HL-60 (cell line): ENCODE measurements around the gene FHIT.

ENCODE experiments used
- DNase-seq, 2 experiments: peaks; one replicate each; pipeline ENCODE4 v3.0.0-alpha.2; 2010 to 2020; ENCODE audit warnings: low read depth in 1 of 2, low spot score in 1 of 2
- H3K27ac ChIP-seq: fragments of 250-450 bp; sonication (Bioruptor Pico); replicated peaks from 2 replicates; pipeline ENCODE4 v1.5.1; 2020; ENCODE audit warnings: mild to moderate bottlenecking, moderate library complexity
- H3K27me3 ChIP-seq: fragments of 250-450 bp; sonication (Bioruptor Pico); 2 replicates; pipeline ENCODE4 v1.5.1; 2021; ENCODE audit warnings: mild to moderate bottlenecking, moderate library complexity; ENCODE audit not compliant: insufficient read depth, poor library complexity, severe bottlenecking
- H3K4me3 ChIP-seq: replicated peaks from 2 replicates; pipeline ENCODE4 v1.5.1; 2011; ENCODE audit warnings: mild to moderate bottlenecking, control low read depth, low read length; ENCODE audit not compliant: insufficient read depth
- GABPA ChIP-seq: IDR thresholded peaks from 2 replicates; pipeline ENCODE4 v1.6.1; 2012; ENCODE audit warnings: low read depth
- POLR2AphosphoS5 ChIP-seq: IDR thresholded peaks from 2 replicates; pipeline ENCODE4 v1.6.1; 2012; ENCODE audit warnings: low read depth
- REST ChIP-seq: IDR thresholded peaks from 2 replicates; pipeline ENCODE4 v1.6.1; 2012; ENCODE audit warnings: low read depth; ENCODE audit not compliant: insufficient replicate concordance
- SPI1 ChIP-seq: IDR thresholded peaks from 2 replicates; pipeline ENCODE4 v1.6.1; 2012; ENCODE audit warnings: low read depth, mild to moderate bottlenecking, borderline replicate concordance
- TF ChIP-seq, protein P1 (sequence below): IDR thresholded peaks from one replicate; pipeline ENCODE4 v1.5.1; 2011; ENCODE audit warnings: low read length, control low read depth, inconsistent platforms; ENCODE audit not compliant: insufficient read depth

Gene FHIT

GRCh38 chr3:61158667-61159066, 92.6 kb downstream of the FHIT start:
- Histone ChIP-seq H3K4me3 (no peak overlapping the region), H3K27ac (no peak overlapping the region), H3K27me3 (no peaks in the 10 kb centered on the region)
- TF ChIP-seq SPI1 (no peak), POLR2AphosphoS5 (no peak), REST (no peak), GABPA (no peak)
- TF ChIP-seq, protein P1, sequence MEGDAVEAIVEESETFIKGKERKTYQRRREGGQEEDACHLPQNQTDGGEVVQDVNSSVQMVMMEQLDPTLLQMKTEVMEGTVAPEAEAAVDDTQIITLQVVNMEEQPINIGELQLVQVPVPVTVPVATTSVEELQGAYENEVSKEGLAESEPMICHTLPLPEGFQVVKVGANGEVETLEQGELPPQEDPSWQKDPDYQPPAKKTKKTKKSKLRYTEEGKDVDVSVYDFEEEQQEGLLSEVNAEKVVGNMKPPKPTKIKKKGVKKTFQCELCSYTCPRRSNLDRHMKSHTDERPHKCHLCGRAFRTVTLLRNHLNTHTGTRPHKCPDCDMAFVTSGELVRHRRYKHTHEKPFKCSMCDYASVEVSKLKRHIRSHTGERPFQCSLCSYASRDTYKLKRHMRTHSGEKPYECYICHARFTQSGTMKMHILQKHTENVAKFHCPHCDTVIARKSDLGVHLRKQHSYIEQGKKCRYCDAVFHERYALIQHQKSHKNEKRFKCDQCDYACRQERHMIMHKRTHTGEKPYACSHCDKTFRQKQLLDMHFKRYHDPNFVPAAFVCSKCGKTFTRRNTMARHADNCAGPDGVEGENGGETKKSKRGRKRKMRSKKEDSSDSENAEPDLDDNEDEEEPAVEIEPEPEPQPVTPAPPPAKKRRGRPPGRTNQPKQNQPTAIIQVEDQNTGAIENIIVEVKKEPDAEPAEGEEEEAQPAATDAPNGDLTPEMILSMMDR, result no peak
- DNase-seq, result no peak

GRCh38 chr3:61158216-61158615, 93.0 kb downstream of the FHIT start:
- Histone ChIP-seq H3K27me3 (no peaks in the 10 kb centered on the region), H3K27ac (no peak overlapping the region), H3K4me3 (no peak overlapping the region)
- DNase-seq, result no peak
- no peak for TF ChIP-seq SPI1
- TF ChIP-seq, protein P1, result no peak
- no peak for TF ChIP-seq POLR2AphosphoS5

GRCh38 chr3:61157414-61157813, 93.8 kb downstream of the FHIT start:
- no peak overlapping the region for H3K27ac ChIP-seq
- DNase-seq, result no peak
- no peaks in the 10 kb centered on the region for H3K27me3 ChIP-seq
- TF ChIP-seq GABPA (no peak), REST (no peak), POLR2AphosphoS5 (no peak), SPI1 (no peak)
- TF ChIP-seq, protein P1, result no peak
- H3K4me3 ChIP-seq, result no peak overlapping the region

GRCh38 chr3:61155701-61156292, 95.5 kb downstream of the FHIT start:
- Histone ChIP-seq H3K4me3 (no peak overlapping the region), H3K27me3 (no peaks in the 10 kb centered on the region), H3K27ac (no peak overlapping the region)
- DNase-seq, result no peak
- TF ChIP-seq GABPA (no peak), SPI1 (no peak), REST (no peak), POLR2AphosphoS5 (no peak)
- TF ChIP-seq, protein P1, result no peak
